SU-DHL-6 (cell line): ENCODE measurements around the gene EOGT.
A peak's percentile ranks its signal among the peaks of the same experiment; 100 is the strongest.

Source experiments
- H2AFZ ChIP-seq: fragments of 200-600 bp; sonication (generic); 2 replicates; pipeline ENCODE4 v1.6.1; 2014; ENCODE audit warnings: low read depth, mild to moderate bottlenecking, moderate library complexity, mixed read lengths, antibody characterized with exemption, low read length; ENCODE audit not compliant: severe bottlenecking
- H3F3A ChIP-seq: fragments of 200-600 bp; shearing (Covaris generic); 2 replicates; pipeline ENCODE4 v1.6.0; 2016; ENCODE audit warnings: antibody characterized with exemption, mild to moderate bottlenecking; ENCODE audit not compliant: insufficient read depth
- H3K27ac ChIP-seq: fragments of 200-600 bp; sonication (generic); 2 replicates; pipeline ENCODE4 v1.5.1; 2016; ENCODE audit warnings: low read depth, mild to moderate bottlenecking, low read length, moderate library complexity, mixed read lengths
- H3K27me3 ChIP-seq: fragments of 200-600 bp; sonication (generic), shearing (Covaris generic); 2 replicates; pipeline ENCODE4 v1.6.0; 2014; ENCODE audit warnings: mild to moderate bottlenecking, low read length
- H3K36me3 ChIP-seq: fragments of 200-600 bp; sonication (generic); 2 replicates; pipeline ENCODE4 v1.6.1; 2014; ENCODE audit warnings: mild to moderate bottlenecking, low read length, mixed read lengths
- H3K4me2 ChIP-seq: fragments of 300-600, 200-600 bp; shearing (Covaris generic), sonication (generic); 2 replicates; pipeline ENCODE4 v1.6.0; 2014; ENCODE audit warnings: low read length, low read depth, mild to moderate bottlenecking; ENCODE audit not compliant: poor library complexity, severe bottlenecking
- H3K4me3 ChIP-seq: fragments of 200-600 bp; sonication (generic); 2 replicates; pipeline ENCODE4 v1.5.1; 2014; ENCODE audit warnings: antibody characterized with exemption, low read length, mild to moderate bottlenecking, mixed read lengths; ENCODE audit not compliant: insufficient read depth, poor library complexity, severe bottlenecking
- H3K79me2 ChIP-seq: fragments of 200-600 bp; sonication (generic); 2 replicates; pipeline ENCODE4 v1.6.1; 2014; ENCODE audit warnings: mild to moderate bottlenecking, low read length, moderate library complexity; ENCODE audit not compliant: insufficient read depth
- H3K9ac ChIP-seq: fragments of 200-600 bp; sonication (generic); 2 replicates; pipeline ENCODE4 v1.7.0; 2014; ENCODE audit warnings: mild to moderate bottlenecking, low read length
- H3K9me2 ChIP-seq: fragments of 200-600 bp; sonication (generic); replicated peaks from 2 replicates; pipeline ENCODE4 v1.6.1; 2014; ENCODE audit warnings: low read length; ENCODE audit not compliant: insufficient read depth
- H3K9me3 ChIP-seq: fragments of 200-600 bp; sonication (generic); 2 replicates; pipeline ENCODE4 v1.6.1; 2014; ENCODE audit warnings: low read length, mixed read lengths; ENCODE audit not compliant: insufficient read depth
- H4K20me1 ChIP-seq: fragments of 200-600 bp; sonication (generic); 2 replicates; pipeline ENCODE4 v1.6.1; 2014; ENCODE audit warnings: low read depth, mild to moderate bottlenecking, antibody characterized with exemption, low read length, moderate library complexity, mixed read lengths
- EZH2phosphoT487 ChIP-seq: fragments of 200-600 bp; sonication (generic), shearing (Covaris generic); conservative IDR thresholded peaks from 2 replicates; pipeline ENCODE4 v1.6.1; 2018; ENCODE audit warnings: mild to moderate bottlenecking, antibody characterized with exemption, low read length, moderate library complexity, mixed read lengths
- TF ChIP-seq, protein P1 (sequence below): fragments of 200-600 bp; sonication (generic); IDR thresholded peaks from one replicate; pipeline ENCODE4 v1.5.1; 2017; ENCODE audit warnings: antibody characterized with exemption, mild to moderate bottlenecking, low read length, moderate library complexity; ENCODE audit not compliant: insufficient read depth, poor library complexity, severe bottlenecking

The EOGT gene

DNA sequence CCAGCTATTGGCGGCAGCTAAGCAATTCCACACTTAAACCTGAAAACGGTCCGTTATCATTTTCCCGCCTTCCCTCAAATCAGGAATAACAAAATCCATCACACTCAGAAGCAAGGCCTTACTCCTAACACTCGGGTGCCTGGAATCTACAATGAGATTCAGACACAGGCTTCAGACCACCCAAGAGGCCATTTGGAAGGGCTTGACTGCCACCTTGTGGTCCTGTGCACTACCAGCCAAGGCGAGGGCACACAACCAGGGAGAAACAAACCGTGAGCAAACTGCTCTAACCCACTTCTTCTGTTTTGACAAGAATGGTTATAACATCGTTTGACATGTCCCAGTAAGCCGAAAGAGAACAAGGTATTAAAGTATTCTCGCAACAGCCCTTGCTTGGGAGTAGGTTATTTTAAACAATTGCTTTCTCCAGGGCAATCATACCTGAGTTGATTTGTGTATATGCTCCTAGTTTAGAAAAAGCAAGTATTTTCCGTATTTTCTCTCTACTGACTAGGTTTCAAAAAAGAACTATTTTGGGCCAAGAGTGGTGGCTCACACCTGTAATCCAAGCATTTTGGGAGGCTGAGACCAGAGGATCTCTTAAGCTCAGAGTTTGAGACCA is 41.0 kb downstream of the EOGT start:
- peaks cover 4% of the 10 kb centered on the region; the same call in 1 of the 2 replicates for H3K36me3 ChIP-seq
- no peak overlapping the region for H2AFZ ChIP-seq
- no peaks in the 10 kb centered on the region for H4K20me1 ChIP-seq
- no peaks in the 10 kb centered on the region for H3K9me3 ChIP-seq
- H3F3A ChIP-seq = no peaks in the 10 kb centered on the region
- no peak overlapping the region for H3K9ac ChIP-seq
- H3K4me3 ChIP-seq = no peak overlapping the region
- no peak overlapping the region for H3K27ac ChIP-seq
- no peaks in the 10 kb centered on the region for H3K9me2 ChIP-seq
- no peaks in the 10 kb centered on the region for H3K27me3 ChIP-seq
- H3K4me2 ChIP-seq = no peak overlapping the region
- TF ChIP-seq, protein P1, sequence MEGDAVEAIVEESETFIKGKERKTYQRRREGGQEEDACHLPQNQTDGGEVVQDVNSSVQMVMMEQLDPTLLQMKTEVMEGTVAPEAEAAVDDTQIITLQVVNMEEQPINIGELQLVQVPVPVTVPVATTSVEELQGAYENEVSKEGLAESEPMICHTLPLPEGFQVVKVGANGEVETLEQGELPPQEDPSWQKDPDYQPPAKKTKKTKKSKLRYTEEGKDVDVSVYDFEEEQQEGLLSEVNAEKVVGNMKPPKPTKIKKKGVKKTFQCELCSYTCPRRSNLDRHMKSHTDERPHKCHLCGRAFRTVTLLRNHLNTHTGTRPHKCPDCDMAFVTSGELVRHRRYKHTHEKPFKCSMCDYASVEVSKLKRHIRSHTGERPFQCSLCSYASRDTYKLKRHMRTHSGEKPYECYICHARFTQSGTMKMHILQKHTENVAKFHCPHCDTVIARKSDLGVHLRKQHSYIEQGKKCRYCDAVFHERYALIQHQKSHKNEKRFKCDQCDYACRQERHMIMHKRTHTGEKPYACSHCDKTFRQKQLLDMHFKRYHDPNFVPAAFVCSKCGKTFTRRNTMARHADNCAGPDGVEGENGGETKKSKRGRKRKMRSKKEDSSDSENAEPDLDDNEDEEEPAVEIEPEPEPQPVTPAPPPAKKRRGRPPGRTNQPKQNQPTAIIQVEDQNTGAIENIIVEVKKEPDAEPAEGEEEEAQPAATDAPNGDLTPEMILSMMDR = peak; percentile 84
- TF ChIP-seq EZH2phosphoT487 = no peak
- no peaks in the 10 kb centered on the region for H3K79me2 ChIP-seq

DNA sequence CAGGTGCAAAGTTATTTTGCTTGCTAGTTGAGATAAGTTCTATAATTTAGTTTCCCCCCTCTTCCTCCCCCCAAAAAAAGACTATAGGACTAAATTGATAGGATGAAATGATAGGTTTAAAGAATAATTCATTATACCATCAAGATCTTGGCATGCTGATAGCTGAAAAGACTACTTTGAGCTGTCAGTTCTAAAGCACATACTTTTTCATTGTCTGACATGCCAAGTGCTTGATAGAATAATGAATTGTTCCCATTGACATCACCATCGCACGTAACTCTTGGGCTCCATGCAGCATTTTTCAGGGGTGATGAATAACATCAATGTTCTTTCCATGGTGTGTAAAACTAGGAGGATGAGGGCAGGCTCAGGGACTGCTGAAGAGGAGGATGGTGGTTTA is 48.8 kb downstream of the EOGT start:
- H3K4me3 ChIP-seq = no peak overlapping the region
- no peak overlapping the region for H3K4me2 ChIP-seq
- no peaks in the 10 kb centered on the region for H3F3A ChIP-seq
- TF ChIP-seq, protein P1 = no peak
- TF ChIP-seq EZH2phosphoT487 = no peak
- no peaks in the 10 kb centered on the region for H4K20me1 ChIP-seq
- H3K27me3 ChIP-seq = no peaks in the 10 kb centered on the region
- H3K9me3 ChIP-seq = no peaks in the 10 kb centered on the region
- no peaks in the 10 kb centered on the region for H3K9me2 ChIP-seq
- no peak overlapping the region for H3K9ac ChIP-seq
- H3K27ac ChIP-seq = no peak overlapping the region
- H2AFZ ChIP-seq = no peak overlapping the region
- no peaks in the 10 kb centered on the region for H3K36me3 ChIP-seq
- no peaks in the 10 kb centered on the region for H3K79me2 ChIP-seq

DNA sequence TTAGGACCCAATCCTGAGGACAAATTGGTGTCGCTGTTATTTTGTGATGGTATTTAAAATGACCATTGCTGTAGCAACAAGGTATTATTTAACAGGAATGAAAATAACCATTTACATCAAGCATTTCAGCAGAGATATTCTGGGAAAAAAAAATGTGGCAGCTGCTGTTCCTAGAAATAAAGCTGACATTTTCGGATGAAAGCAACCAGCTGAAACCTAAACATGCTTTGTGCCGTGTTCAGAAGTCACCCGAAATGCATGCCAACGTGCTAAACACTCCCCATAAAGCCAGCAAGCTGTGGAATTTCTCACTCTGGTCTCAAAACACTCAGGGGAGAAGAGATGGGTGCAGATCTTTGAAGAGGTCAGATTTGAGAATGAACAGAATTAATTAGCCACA is 49.6 kb downstream of the EOGT start:
- Histone ChIP-seq H3K79me2 (no peaks in the 10 kb centered on the region), H3K9me2 (no peaks in the 10 kb centered on the region), H3K9ac (no peak overlapping the region), H3K4me3 (no peak overlapping the region), H3K27ac (no peak overlapping the region), H3F3A (no peaks in the 10 kb centered on the region), H3K9me3 (no peaks in the 10 kb centered on the region), H2AFZ (no peak overlapping the region), H4K20me1 (no peaks in the 10 kb centered on the region), H3K27me3 (no peaks in the 10 kb centered on the region), H3K4me2 (no peak overlapping the region), H3K36me3 (no peaks in the 10 kb centered on the region)
- TF ChIP-seq, protein P1 = no peak
- TF ChIP-seq EZH2phosphoT487 = no peak
